Measurements from ENCODE around the gene NHEJ1. TPM values are rescaled to one million over a fixed set of nuclear protein-coding genes. Genes with fewer than 3 reads are reported as not detected.

The NHEJ1 gene
- total RNA-seq, 6 donors from 2014 or later, result 7.9 to 26.2 (median 14.3) TPM

- Histone ChIP-seq H3K36me3 (no peaks in the 10 kb centered on the region), H3K4me1 (no peaks in the 10 kb centered on the region), H3K4me3 (no peak overlapping the region), H3K27ac (no peak overlapping the region), H3K9me3 (no peaks in the 10 kb centered on the region), H3K27me3 (peaks cover 0 to 4% (median 1%) of the 10 kb centered on the region in 4 donors)
- 4 to 9% methylated on average over 6 of the region's 6 CpGs for WGBS, 2 donors
- DNase-seq (no peak), ATAC-seq (ENCODE audit: low FRiP score in 2 of 2) (no peak)
- TF ChIP-seq POLR2A (IDR thresholded peaks at IDR 0.05) (no peak), EP300 (IDR thresholded peaks at IDR 0.05) (no peak), CTCF (IDR thresholded peaks at IDR 0.05) (no peak)
These were observed 114.6 kb downstream of the NHEJ1 start for GRCh38 chr2:219045937-219046550.

- Histone ChIP-seq H3K36me3 (no peaks in the 10 kb centered on the region), H3K27me3 (peaks cover 0 to 8% (median 0%) of the 10 kb centered on the region in 4 donors), H3K9me3 (no peaks in the 10 kb centered on the region), H3K27ac (no peak overlapping the region), H3K4me3 (no peak overlapping the region), H3K4me1 (no peaks in the 10 kb centered on the region)
- no peak for DNase-seq
- 79 to 91% methylated on average over 2 of the region's 2 CpGs for WGBS, 2 donors
- no peak for TF ChIP-seq EP300 (IDR thresholded peaks at IDR 0.05)
- no peak for TF ChIP-seq CTCF (IDR thresholded peaks at IDR 0.05)
- no peak for TF ChIP-seq POLR2A (IDR thresholded peaks at IDR 0.05)
- no peak for TF ChIP-seq POLR2AphosphoS5 (IDR thresholded peaks at IDR 0.05)
- no peak for ATAC-seq (ENCODE audit: low FRiP score in 2 of 2)
These were observed 117.9 kb downstream of the NHEJ1 start for GRCh38 chr2:219042750-219043149.

GRCh38 chr2:219042157-219042556, 118.5 kb downstream of the NHEJ1 start:
- H3K27me3 ChIP-seq, result peaks cover 0 to 8% (median 0%) of the 10 kb centered on the region in 4 donors
- no peaks in the 10 kb centered on the region for H3K9me3 ChIP-seq
- H3K27ac ChIP-seq, result no peak overlapping the region
- DNase-seq (no peak), ATAC-seq (ENCODE audit: low FRiP score in 2 of 2) (no peak)
- 80 to 85% methylated on average over 4 of the region's 4 CpGs for WGBS, 2 donors
- TF ChIP-seq POLR2A (IDR thresholded peaks at IDR 0.05) (no peak), POLR2AphosphoS5 (IDR thresholded peaks at IDR 0.05) (no peak), EP300 (IDR thresholded peaks at IDR 0.05) (no peak), CTCF (IDR thresholded peaks at IDR 0.05) (no peak)
- H3K4me3 ChIP-seq, result no peak overlapping the region
- no peaks in the 10 kb centered on the region for H3K36me3 ChIP-seq
- no peaks in the 10 kb centered on the region for H3K4me1 ChIP-seq

GRCh38 chr2:219041252-219041651, 119.4 kb downstream of the NHEJ1 start, which contains the start of gene CFAP65:
CFAP65 (minus strand) TSS chr2:219041516; CDS start chr2:219039048, 2,468 bp downstream.
- H3K27ac ChIP-seq, result no peak within 1 kb of the TSS
- no peaks in the 10 kb centered on the region for H3K36me3 ChIP-seq
- peaks cover 0 to 8% (median 0%) of the 10 kb centered on the region in 4 donors for H3K27me3 ChIP-seq
- H3K9me3 ChIP-seq, result no peaks in the 10 kb centered on the region
- peak within 1 kb of the TSS in 3 of 4 donors; percentile 17 to 30 (median 25) for H3K4me3 ChIP-seq
- no peaks in the 10 kb centered on the region for H3K4me1 ChIP-seq
- TF ChIP-seq CTCF (IDR thresholded peaks at IDR 0.05), result no peak
- peak in 1 of 4 donors; percentile 20 for TF ChIP-seq POLR2A (IDR thresholded peaks at IDR 0.05)
- no peak for DNase-seq
- no peak for ATAC-seq (ENCODE audit: low FRiP score in 2 of 2)
- WGBS, 2 donors, result 1 to 3% methylated on average over 10 to 21 of the region's 21 CpGs

GRCh38 chr2:219038600-219038999, 122.0 kb downstream of the NHEJ1 start:
- TF ChIP-seq CTCF (IDR thresholded peaks at IDR 0.05) (no peak), POLR2A (IDR thresholded peaks at IDR 0.05) (no peak), EP300 (IDR thresholded peaks at IDR 0.05) (no peak), POLR2AphosphoS5 (IDR thresholded peaks at IDR 0.05) (no peak)
- Histone ChIP-seq H3K36me3 (no peaks in the 10 kb centered on the region), H3K27ac (no peak overlapping the region), H3K4me1 (no peaks in the 10 kb centered on the region), H3K27me3 (peaks cover 0 to 8% (median 0%) of the 10 kb centered on the region in 4 donors), H3K4me3 (no peak overlapping the region), H3K9me3 (no peaks in the 10 kb centered on the region)
- DNase-seq (no peak), ATAC-seq (ENCODE audit: low FRiP score in 2 of 2) (peak in 1 of 2 donors; percentile 24)
- 14 to 31% methylated on average over 1 of the region's 1 CpG for WGBS, 2 donors
